Measurements from ENCODE around the gene USP7. TPM values are rescaled to one million over a fixed set of nuclear protein-coding genes. Genes with fewer than 3 reads are reported as not detected.

USP7 gene
- total RNA-seq, 1 donor from 2014 or later: 66.9 TPM

DNA sequence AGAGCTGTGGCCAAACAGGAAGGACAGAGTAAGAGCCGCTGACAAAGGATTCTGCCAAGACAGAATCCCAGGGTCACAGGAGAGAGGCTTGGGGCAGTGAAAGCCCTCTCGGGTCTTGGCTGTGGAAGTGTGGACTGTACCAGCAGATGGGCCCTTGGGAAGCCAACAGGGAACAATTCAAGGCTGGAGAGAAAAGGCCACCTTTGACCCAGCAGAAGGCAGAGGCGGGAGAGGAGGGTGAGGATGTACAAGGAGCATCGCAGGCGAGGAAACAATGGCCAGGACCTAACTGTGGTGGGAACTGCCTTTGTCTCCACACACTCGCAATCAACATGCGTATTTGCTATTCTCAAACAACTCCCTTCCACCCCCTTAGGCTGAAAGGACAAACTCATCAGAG is 110.6 kb downstream of the USP7 start:
- no peak overlapping the region for H3K4me3 ChIP-seq (ENCODE audit: low read depth, low read length)
- no peak for DNase-seq (ENCODE audit: low read depth)

DNA sequence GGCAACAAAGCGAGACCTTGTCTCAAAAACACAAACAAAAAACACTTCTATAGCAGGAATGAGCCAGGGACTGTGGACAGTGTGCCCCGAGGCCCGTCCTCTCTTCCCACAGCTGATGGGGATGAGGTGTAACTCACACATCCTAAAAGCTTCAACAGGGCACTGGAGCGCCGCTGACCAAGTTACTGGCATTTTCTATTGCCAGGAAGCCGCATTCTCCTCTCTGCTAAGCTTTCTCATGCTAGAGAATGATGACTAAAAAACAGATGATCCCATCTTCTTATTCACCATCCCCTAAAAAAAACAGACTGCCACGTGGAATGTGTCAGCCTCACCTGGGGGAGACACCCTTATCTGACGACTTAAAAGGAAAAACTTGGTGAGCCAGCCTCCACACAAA is 111.2 kb downstream of the USP7 start:
- no peak overlapping the region for H3K4me3 ChIP-seq (ENCODE audit: low read depth, low read length)
- TF ChIP-seq, protein P1, sequence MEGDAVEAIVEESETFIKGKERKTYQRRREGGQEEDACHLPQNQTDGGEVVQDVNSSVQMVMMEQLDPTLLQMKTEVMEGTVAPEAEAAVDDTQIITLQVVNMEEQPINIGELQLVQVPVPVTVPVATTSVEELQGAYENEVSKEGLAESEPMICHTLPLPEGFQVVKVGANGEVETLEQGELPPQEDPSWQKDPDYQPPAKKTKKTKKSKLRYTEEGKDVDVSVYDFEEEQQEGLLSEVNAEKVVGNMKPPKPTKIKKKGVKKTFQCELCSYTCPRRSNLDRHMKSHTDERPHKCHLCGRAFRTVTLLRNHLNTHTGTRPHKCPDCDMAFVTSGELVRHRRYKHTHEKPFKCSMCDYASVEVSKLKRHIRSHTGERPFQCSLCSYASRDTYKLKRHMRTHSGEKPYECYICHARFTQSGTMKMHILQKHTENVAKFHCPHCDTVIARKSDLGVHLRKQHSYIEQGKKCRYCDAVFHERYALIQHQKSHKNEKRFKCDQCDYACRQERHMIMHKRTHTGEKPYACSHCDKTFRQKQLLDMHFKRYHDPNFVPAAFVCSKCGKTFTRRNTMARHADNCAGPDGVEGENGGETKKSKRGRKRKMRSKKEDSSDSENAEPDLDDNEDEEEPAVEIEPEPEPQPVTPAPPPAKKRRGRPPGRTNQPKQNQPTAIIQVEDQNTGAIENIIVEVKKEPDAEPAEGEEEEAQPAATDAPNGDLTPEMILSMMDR (IDR thresholded peaks at IDR 0.05; ENCODE audit: insufficient read depth, low read length, poor library complexity, severe bottlenecking): no peak
- H3K27me3 ChIP-seq (ENCODE audit: control insufficient read depth, insufficient read depth, low read length): no peaks in the 10 kb centered on the region
- DNase-seq (ENCODE audit: low read depth): no peak
- peaks cover 3% of the 10 kb centered on the region for H3K36me3 ChIP-seq (ENCODE audit: control insufficient read depth, insufficient read depth, low read length)

More for the DNA sequence above, 110.6 kb downstream of the USP7 start:
- Histone ChIP-seq H3K36me3 (ENCODE audit: control insufficient read depth, insufficient read depth, low read length) (peaks cover 3% of the 10 kb centered on the region), H3K27me3 (ENCODE audit: control insufficient read depth, insufficient read depth, low read length) (no peaks in the 10 kb centered on the region)
- TF ChIP-seq, protein P1 (IDR thresholded peaks at IDR 0.05; ENCODE audit: insufficient read depth, low read length, poor library complexity, severe bottlenecking): no peak

DNA sequence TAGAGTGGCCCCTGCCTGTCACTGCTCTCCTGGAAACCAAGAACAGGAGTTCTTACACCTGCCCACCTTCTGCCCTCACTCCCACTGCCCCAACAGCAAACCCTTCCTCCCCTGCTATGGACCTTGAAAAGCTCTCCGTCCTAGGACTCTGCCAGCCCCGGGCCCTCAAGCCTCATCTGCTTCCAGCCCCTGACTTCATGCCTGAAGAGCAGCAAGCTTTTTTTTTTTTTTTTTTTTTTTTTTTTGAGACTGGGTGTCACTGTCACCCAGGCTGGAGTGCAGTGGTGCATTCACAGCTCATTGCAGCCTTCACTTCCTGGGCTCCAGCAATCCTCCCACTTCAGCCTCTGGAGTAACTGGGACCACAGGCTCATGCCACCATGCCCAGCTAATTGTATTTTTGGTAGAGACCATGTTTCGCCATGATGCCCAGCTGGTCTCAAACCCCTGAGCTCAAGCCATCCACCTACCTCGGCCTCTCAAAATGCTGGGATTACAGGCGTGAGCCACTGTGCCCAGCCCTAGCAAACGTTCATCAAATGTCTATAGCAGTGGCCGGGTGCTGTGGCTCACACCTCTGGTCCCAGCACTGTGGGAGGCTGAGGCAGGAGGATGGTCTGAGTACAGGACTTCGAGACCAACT is 111.8 kb downstream of the USP7 start:
- no peaks in the 10 kb centered on the region for H3K27me3 ChIP-seq (ENCODE audit: control insufficient read depth, insufficient read depth, low read length)
- no peak overlapping the region for H3K4me3 ChIP-seq (ENCODE audit: low read depth, low read length)
- no peak for DNase-seq (ENCODE audit: low read depth)
- TF ChIP-seq, protein P1 (IDR thresholded peaks at IDR 0.05; ENCODE audit: insufficient read depth, low read length, poor library complexity, severe bottlenecking): no peak
- H3K36me3 ChIP-seq (ENCODE audit: control insufficient read depth, insufficient read depth, low read length): peaks cover 3% of the 10 kb centered on the region

DNA sequence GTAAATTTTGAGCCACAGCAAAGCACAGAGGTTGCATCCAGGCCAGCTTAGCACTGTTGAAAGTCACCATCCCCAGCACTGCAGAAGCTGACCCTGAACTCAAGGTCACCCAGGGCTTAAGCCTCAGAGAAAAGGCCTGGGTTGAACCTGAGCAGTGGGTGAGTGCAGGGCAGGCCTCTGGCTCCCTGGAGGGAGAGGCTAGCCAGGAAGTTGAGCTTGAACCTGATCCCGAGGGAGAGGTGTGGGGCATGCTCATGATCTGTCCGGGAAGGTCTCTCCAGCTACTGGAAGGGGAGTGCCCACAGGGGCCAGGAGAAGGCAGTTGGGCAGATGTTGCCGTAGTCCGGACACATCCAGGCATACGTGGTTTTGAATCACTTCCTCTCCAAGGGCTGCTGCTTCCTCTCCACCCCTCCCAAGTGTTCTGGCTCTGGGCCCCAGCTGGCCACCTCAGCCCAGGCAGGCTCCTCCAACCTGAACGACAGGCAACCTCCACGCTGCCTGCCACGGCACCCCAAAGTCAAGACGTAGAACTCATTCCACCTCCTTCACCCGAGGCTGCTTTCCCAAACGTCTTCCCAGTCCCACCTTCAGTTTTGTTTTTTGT is 113.3 kb downstream of the USP7 start:
- DNase-seq (ENCODE audit: low read depth): no peak
- Histone ChIP-seq H3K4me3 (ENCODE audit: low read depth, low read length) (no peak overlapping the region), H3K36me3 (ENCODE audit: control insufficient read depth, insufficient read depth, low read length) (peaks cover 2% of the 10 kb centered on the region)

DNA sequence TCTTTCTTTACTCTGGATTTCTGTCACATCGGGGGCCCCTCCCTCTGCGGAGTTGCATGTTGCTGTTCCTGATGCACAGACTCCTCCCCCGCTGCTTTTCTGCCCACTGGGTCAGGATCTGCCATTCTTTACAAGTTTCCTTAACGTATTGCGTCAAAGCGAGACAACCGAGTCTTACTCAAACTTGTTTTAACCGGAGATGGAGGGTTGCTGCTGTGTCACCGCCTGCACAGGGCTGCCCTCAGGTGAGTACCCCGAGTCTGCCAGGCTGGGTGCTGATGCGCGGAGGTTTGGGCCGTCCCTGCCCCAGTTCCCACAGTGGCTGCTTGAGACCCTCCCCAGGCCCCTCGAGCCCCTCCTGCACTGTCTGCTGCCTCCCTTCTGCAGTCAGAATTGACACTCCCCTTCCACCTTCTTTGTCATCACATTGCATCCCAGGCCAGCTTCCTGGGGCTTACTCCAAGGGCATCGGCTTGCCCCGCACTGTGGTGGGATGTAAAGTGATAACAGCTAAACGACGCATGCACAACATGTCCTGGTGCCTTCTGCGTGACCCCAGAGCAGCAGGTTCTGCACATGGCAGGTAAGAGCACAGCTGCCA is 114.2 kb downstream of the USP7 start:
- DNase-seq (ENCODE audit: low read depth): no peak
- Histone ChIP-seq H3K27me3 (ENCODE audit: control insufficient read depth, insufficient read depth, low read length) (no peaks in the 10 kb centered on the region), H3K4me3 (ENCODE audit: low read depth, low read length) (no peak overlapping the region), H3K36me3 (ENCODE audit: control insufficient read depth, insufficient read depth, low read length) (peaks cover 2% of the 10 kb centered on the region)
- TF ChIP-seq, protein P1 (IDR thresholded peaks at IDR 0.05; ENCODE audit: insufficient read depth, low read length, poor library complexity, severe bottlenecking): no peak

More for the DNA sequence above, 113.3 kb downstream of the USP7 start:
- TF ChIP-seq, protein P1 (IDR thresholded peaks at IDR 0.05; ENCODE audit: insufficient read depth, low read length, poor library complexity, severe bottlenecking): no peak
- no peaks in the 10 kb centered on the region for H3K27me3 ChIP-seq (ENCODE audit: control insufficient read depth, insufficient read depth, low read length)
